Ovary (tissue), 3 donors: Measurements from ENCODE around the gene CACNA2D3.

ENCODE experiments used
- CTCF ChIP-seq, 3 donors: fragments of 450-650 bp in 2 of 3; fragments of 200-600 bp in 1 of 3; IDR thresholded peaks; one replicate each; pipeline versions ENCODE4 v1.5.1 to v1.8.0; 2016 to 2022; ENCODE audit warnings: antibody characterized with exemption in 3 of 3, mild to moderate bottlenecking in 1 of 3
- EP300 ChIP-seq: sonication (generic); formaldehyde crosslinking; IDR thresholded peaks from one replicate; pipeline ENCODE4 v1.6.1; 2017; ENCODE audit warnings: antibody characterized with exemption
- POLR2A ChIP-seq: fragments of 450-650 bp; IDR thresholded peaks from one replicate; pipeline ENCODE4 v1.6.1; 2017; ENCODE audit warnings: antibody characterized with exemption, mild to moderate bottlenecking, moderate library complexity
- donor health status: DM: no; HTN: no; CAD: no.

GRCh38 chr3:54719914-54720313, 597.6 kb downstream of the CACNA2D3 start:
- TF ChIP-seq CTCF (IDR thresholded peaks at IDR 0.05) (no peak), POLR2A (no peak), EP300 (no peak)
